Endothelial cell of umbilical vein (primary cell): ENCODE measurements around the gene URI1.

Source experiments
- CTCF ChIP-seq, 2 donors: IDR thresholded peaks; 1 replicate in 1 of 2; 2 replicates in 1 of 2; pipeline ENCODE4 v1.5.1; 2011; ENCODE audit warnings: low read length in 2 of 2, mild to moderate bottlenecking in 2 of 2, moderate library complexity in 2 of 2, control low read depth in 1 of 2, inconsistent platforms in 1 of 2, low read depth in 1 of 2; ENCODE audit not compliant: insufficient read depth in 1 of 2; ENCODE audit errors: extremely low read depth in 1 of 2
- EZH2 ChIP-seq: IDR thresholded peaks from 2 replicates; pipeline ENCODE4 v1.6.1; 2012; ENCODE audit warnings: borderline replicate concordance, low read depth, mild to moderate bottlenecking, moderate library complexity, low read length, inconsistent platforms; ENCODE audit not compliant: severe bottlenecking
- FOS ChIP-seq: IDR thresholded peaks from 2 replicates; pipeline ENCODE4 v1.6.1; 2011; ENCODE audit warnings: mild to moderate bottlenecking, low read length, moderate library complexity, borderline replicate concordance; ENCODE audit not compliant: insufficient read depth
- GATA2 ChIP-seq: IDR thresholded peaks from 2 replicates; pipeline ENCODE4 v1.7.0; 2011; ENCODE audit warnings: low read depth, mild to moderate bottlenecking, moderate library complexity, mixed read lengths, low read length; ENCODE audit not compliant: insufficient read length, insufficient read depth
- JUN ChIP-seq: IDR thresholded peaks from 2 replicates; pipeline ENCODE4 v1.6.1; 2011; ENCODE audit warnings: borderline replicate concordance, low read depth; ENCODE audit not compliant: insufficient read length, insufficient read depth
- MAX ChIP-seq: IDR thresholded peaks from 2 replicates; pipeline ENCODE4 v1.6.1; 2011; ENCODE audit not compliant: insufficient read depth, insufficient read length
- MYC ChIP-seq: IDR thresholded peaks from one replicate; pipeline ENCODE4 v1.6.1; 2011; ENCODE audit warnings: mild to moderate bottlenecking, low read depth, low read length
- POLR2A ChIP-seq: IDR thresholded peaks from 2 replicates; pipeline ENCODE4 v1.6.1; 2012; ENCODE audit warnings: low read depth, mild to moderate bottlenecking, control low read depth, low read length
- POLR2AphosphoS5 ChIP-seq: IDR thresholded peaks from 2 replicates; pipeline ENCODE4 v1.6.1; 2012; ENCODE audit warnings: low read depth, mild to moderate bottlenecking, control low read depth, low read length, moderate library complexity; ENCODE audit not compliant: insufficient read depth

GRCh38 chr19:30022659-30023058 lies 80.6 kb downstream of the URI1 start:
- TF ChIP-seq CTCF (IDR thresholded peaks at IDR 0.05; ENCODE audit: extremely low read depth in 1 of 2, insufficient read depth in 1 of 2, low read depth in 1 of 2, low read length in 2 of 2), result no peak
- no peak for TF ChIP-seq MAX
- no peak for TF ChIP-seq MYC
- no peak for TF ChIP-seq POLR2A
- no peak for TF ChIP-seq EZH2
- TF ChIP-seq POLR2AphosphoS5, result no peak
- no peak for TF ChIP-seq GATA2
- TF ChIP-seq JUN, result no peak
- TF ChIP-seq FOS, result no peak
